GM23338 (cell line): ENCODE results near the gene DYSF. TPM values are rescaled to one million over a fixed set of nuclear protein-coding genes. Genes with fewer than 3 reads are reported as not detected.

Source experiments
- ATAC-seq: fragments of 200-7000 bp; cut with Tn5 transposase; 3 replicates; pipeline ENCODE4 v1.9.1; 2020
- DNase-seq: peaks from one replicate; pipeline ENCODE4 v3.0.0-alpha.2; 2015; ENCODE audit warnings: low spot score
- H2AFZ ChIP-seq: fragments of 200-600 bp; sonication (generic); 2 replicates; pipeline ENCODE4 v1.8.0; 2016; ENCODE audit warnings: antibody characterized with exemption, mild to moderate bottlenecking, moderate library complexity
- H3F3A ChIP-seq: fragments of 200-600 bp; sonication (generic); replicated peaks from 2 replicates; pipeline ENCODE4 v1.8.0; 2017; ENCODE audit warnings: antibody characterized with exemption, mixed run types, low read depth
- H3K27ac ChIP-seq: fragments of 200-600 bp; sonication (generic); 2 replicates; pipeline ENCODE4 v1.6.1; 2016; ENCODE audit warnings: low read depth
- H3K27me3 ChIP-seq: fragments of 200-600 bp; sonication (generic); 2 replicates; pipeline ENCODE4 v1.8.0; 2016; ENCODE audit warnings: mild to moderate bottlenecking, mixed run types, moderate library complexity; ENCODE audit not compliant: insufficient read depth
- H3K36me3 ChIP-seq: fragments of 200-600 bp; sonication (generic); 2 replicates; pipeline ENCODE4 v1.8.0; 2016; ENCODE audit warnings: mild to moderate bottlenecking; ENCODE audit not compliant: insufficient read depth
- H3K4me1 ChIP-seq: fragments of 200-600 bp; sonication (generic); 2 replicates; pipeline ENCODE4 v1.8.0; 2016; ENCODE audit warnings: mild to moderate bottlenecking, moderate library complexity; ENCODE audit not compliant: insufficient read depth
- H3K4me2 ChIP-seq: fragments of 200-600 bp; sonication (generic); 2 replicates; pipeline ENCODE4 v1.7.1; 2017; ENCODE audit warnings: mixed run types
- H3K4me3 ChIP-seq: fragments of 200-600 bp; sonication (generic); 2 replicates; pipeline ENCODE4 v1.6.1; 2016; ENCODE audit warnings: mixed run types
- H3K79me2 ChIP-seq: fragments of 200-600 bp; sonication (generic); replicated peaks from 2 replicates; pipeline ENCODE4 v1.8.0; 2017; ENCODE audit warnings: mild to moderate bottlenecking; ENCODE audit not compliant: insufficient read depth
- H3K9me2 ChIP-seq: fragments of 200-600 bp; sonication (generic); 2 replicates; pipeline ENCODE4 v1.8.0; 2017; ENCODE audit not compliant: insufficient read depth
- H4K20me1 ChIP-seq: fragments of 200-600 bp; sonication (generic); replicated peaks from 2 replicates; pipeline ENCODE4 v1.8.0; 2017; ENCODE audit warnings: mild to moderate bottlenecking; ENCODE audit not compliant: insufficient read depth
- H3K27ac Mint-ChIP-seq: 2 replicates; pipeline ENCODE4 v1.8.0; 2020; ENCODE audit warnings: inconsistent platforms, mild to moderate bottlenecking, moderate library complexity, mixed read lengths
- H3K27me3 Mint-ChIP-seq: 3 replicates; pipeline ENCODE4 v1.8.0; 2022; ENCODE audit warnings: low read depth, mild to moderate bottlenecking, moderate library complexity, mixed read lengths, inconsistent platforms; ENCODE audit not compliant: insufficient read depth, poor library complexity
- H3K36me3 Mint-ChIP-seq: 3 replicates; pipeline ENCODE4 v1.8.0; 2021; ENCODE audit warnings: low read depth, mild to moderate bottlenecking, inconsistent platforms, moderate library complexity, mixed read lengths
- H3K4me1 Mint-ChIP-seq: 3 replicates; pipeline ENCODE4 v1.8.0; 2020; ENCODE audit warnings: mild to moderate bottlenecking, inconsistent platforms, mixed read lengths
- H3K4me3 Mint-ChIP-seq: 3 replicates; pipeline ENCODE4 v1.8.0; 2021; ENCODE audit warnings: moderate library complexity, mild to moderate bottlenecking, inconsistent platforms, mixed read lengths
- H3K9me3 Mint-ChIP-seq: 3 replicates; pipeline ENCODE4 v1.8.0; 2020; ENCODE audit warnings: moderate library complexity, mild to moderate bottlenecking, inconsistent platforms, mixed read lengths
- ETS1 ChIP-seq: IDR thresholded peaks from 2 replicates; pipeline ENCODE4 v1.6.1; 2016; ENCODE audit warnings: antibody characterized with exemption
- EZH2 ChIP-seq: fragments of 200-600 bp; sonication (generic); IDR thresholded peaks from one replicate; pipeline ENCODE4 v1.8.0; 2017; ENCODE audit warnings: antibody characterized with exemption, mild to moderate bottlenecking, low read depth; ENCODE audit not compliant: unreplicated experiment
- EZH2phosphoT487 ChIP-seq: fragments of 200-600 bp; sonication (generic); IDR thresholded peaks from one replicate; pipeline ENCODE4 v1.8.1; 2018; ENCODE audit warnings: antibody characterized with exemption; ENCODE audit not compliant: unreplicated experiment
- JUNB ChIP-seq: IDR thresholded peaks from one replicate; pipeline ENCODE4 v1.6.1; 2016; ENCODE audit warnings: antibody characterized with exemption; ENCODE audit not compliant: unreplicated experiment
- NANOG ChIP-seq: IDR thresholded peaks from 2 replicates; pipeline ENCODE4 v1.6.1; 2016; ENCODE audit warnings: antibody characterized with exemption, borderline replicate concordance
- REST ChIP-seq: IDR thresholded peaks from one replicate; pipeline ENCODE4 v1.6.1; 2018; ENCODE audit warnings: antibody characterized with exemption; ENCODE audit not compliant: unreplicated experiment
- ZNF114 ChIP-seq: fragments of 250-450 bp; sonication (Bioruptor Pico); IDR thresholded peaks from 2 replicates; pipeline ENCODE4 v1.5.0; 2020; ENCODE audit warnings: mild to moderate bottlenecking, moderate library complexity
- ZNF331 ChIP-seq: fragments of 250-450 bp; sonication (Bioruptor Pico); IDR thresholded peaks from 2 replicates; pipeline ENCODE4 v1.5.0; 2020; ENCODE audit warnings: low read depth, mild to moderate bottlenecking, moderate library complexity
- ZNF462 ChIP-seq: fragments of 250-450 bp; sonication (Bioruptor Pico); IDR thresholded peaks from 2 replicates; pipeline ENCODE4 v1.5.0; 2020; ENCODE audit warnings: mild to moderate bottlenecking, moderate library complexity
- polyA plus RNA-seq: library from polyadenylated mRNA; unstranded; fragments of >200 nt; fragmentation: Nextera tagmentation; extraction: Ambion mirVana; gene quantifications from 2 replicates; pipeline ENCODE4 v1.2.1, GENCODE V29; 2016
- total RNA-seq: library from RNA; depleted of rRNA; stranded (reverse); fragments of >200 nt; shearing (Covaris generic); gene quantifications from 2 replicates; pipeline ENCODE4 v1.2.3, GENCODE V29; 2014

The DYSF gene
- total and polyA plus RNA-seq, 2 experiments from 2014 or later = 7.3 to 21.3 TPM

- TF ChIP-seq REST = no peak
These were observed 265.3 kb downstream of the DYSF start (continued) for GRCh38 chr2:71718686-71719085.

- Mint-ChIP-seq H3K36me3 (no peaks in the 10 kb centered on the region; the same call in 2 of the 3 replicates), H3K4me3 (no peak overlapping the region), H3K27ac (no peak overlapping the region), H3K27me3 (peaks cover 2% of the 10 kb centered on the region), H3K4me1 (no peaks in the 10 kb centered on the region), H3K9me3 (peaks cover 3% of the 10 kb centered on the region; the same call in 1 of the 3 replicates)
- Histone ChIP-seq H3K27me3 (no peaks in the 10 kb centered on the region), H3K79me2 (no peaks in the 10 kb centered on the region), H3K4me3 (no peak overlapping the region), H4K20me1 (no peaks in the 10 kb centered on the region), H2AFZ (no peak overlapping the region), H3K36me3 (no peaks in the 10 kb centered on the region), H3K9me2 (no peaks in the 10 kb centered on the region; the same call in 1 of the 2 replicates), H3K4me1 (no peaks in the 10 kb centered on the region), H3F3A (no peaks in the 10 kb centered on the region), H3K4me2 (no peak overlapping the region), H3K27ac (no peak overlapping the region)
- ATAC-seq (no peak), DNase-seq (no peak)
- TF ChIP-seq EZH2 (no peak), NANOG (no peak), ETS1 (no peak), REST (no peak), JUNB (no peak), ZNF462 (no peak), ZNF331 (CRISPR knock-in tag) (no peak), EZH2phosphoT487 (no peak), ZNF114 (CRISPR knock-in tag) (no peak)
These were observed 266.3 kb downstream of the DYSF start for GRCh38 chr2:71719520-71720282.
